NT2/D1 (cell line): ENCODE data around the gene CDCA3.
"Not testable (repeated sequence)": the region's sequence is repeated elsewhere in the genome, so short reads cannot be mapped to it uniquely, and the experiment has no call there.

ENCODE experiments used
- SUZ12 ChIP-seq: IDR thresholded peaks from 2 replicates; pipeline ENCODE4 v1.6.1; 2011; ENCODE audit not compliant: insufficient read length, insufficient read depth; ENCODE audit errors: extremely low read depth
- YY1 ChIP-seq: IDR thresholded peaks from 2 replicates; pipeline ENCODE4 v1.6.1; 2011; ENCODE audit not compliant: insufficient read length, insufficient read depth
- ZNF274 ChIP-seq: IDR thresholded peaks from 2 replicates; pipeline ENCODE4 v1.6.1; 2011; ENCODE audit warnings: mild to moderate bottlenecking, low read depth, low read length

DNA sequence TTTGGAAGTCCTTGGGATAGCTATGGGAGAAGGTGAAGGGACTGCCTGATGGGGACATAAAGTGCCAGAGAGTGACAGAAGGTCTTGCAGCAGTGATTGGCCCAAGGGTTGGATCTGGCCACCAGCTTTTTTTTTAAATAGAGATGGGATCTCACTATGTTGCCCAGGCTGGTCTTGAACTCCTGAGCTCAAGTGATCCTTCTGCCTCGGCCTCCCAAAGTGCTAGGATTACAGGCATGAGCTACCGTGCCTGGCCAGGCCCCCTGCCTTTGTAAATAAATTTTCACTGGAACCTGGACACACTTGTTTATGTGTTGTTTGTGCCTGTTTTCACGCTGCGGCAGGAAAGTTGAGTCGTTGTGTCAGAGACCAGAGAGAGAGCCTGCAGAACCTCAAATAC lies 14.2 kb upstream of the CDCA3 start:
- not testable (repeated sequence) for TF ChIP-seq SUZ12, YY1, ZNF274
